SK-N-SH treated with all-trans-retinoic acid at 6 μM for 48 hours (cell line): ENCODE measurements around the gene SORCS2.

Experiments used
- ATAC-seq: fragments of 200-7000 bp; cut with Tn5 transposase; 3 replicates; pipeline ENCODE4 v1.9.1; 2020; ENCODE audit warnings: mild to moderate bottlenecking, moderate library complexity
- BACH2 ChIP-seq: fragments of 250-450 bp; sonication (Bioruptor Pico); IDR thresholded peaks from 2 replicates; pipeline ENCODE4 v1.9.0; 2021; ENCODE audit warnings: mild to moderate bottlenecking, borderline replicate concordance
- CREB5 ChIP-seq: fragments of 250-450 bp; sonication (Bioruptor Pico); IDR thresholded peaks from 2 replicates; pipeline ENCODE4 v1.5.1; 2020; ENCODE audit warnings: low read depth, mild to moderate bottlenecking, moderate library complexity
- CSDC2 ChIP-seq: fragments of 250-450 bp; sonication (Bioruptor Pico); IDR thresholded peaks from 2 replicates; pipeline ENCODE4 v1.5.0; 2020; ENCODE audit warnings: mild to moderate bottlenecking, moderate library complexity
- CSRNP3 ChIP-seq: fragments of 250-450 bp; sonication (Bioruptor Pico); IDR thresholded peaks from 2 replicates; pipeline ENCODE4 v1.5.1; 2021; ENCODE audit warnings: mild to moderate bottlenecking, moderate library complexity
- GLIS3 ChIP-seq: fragments of 250-450 bp; sonication (Bioruptor Pico); IDR thresholded peaks from 2 replicates; pipeline ENCODE4 v1.5.0; 2020; ENCODE audit warnings: mild to moderate bottlenecking, moderate library complexity
- ISL1 ChIP-seq: fragments of 250-450 bp; sonication (Bioruptor Pico); IDR thresholded peaks from 2 replicates; pipeline ENCODE4 v2.1.2; 2022; ENCODE audit warnings: mild to moderate bottlenecking, moderate library complexity
- OSR1 ChIP-seq: fragments of 250-450 bp; sonication (Bioruptor Pico); IDR thresholded peaks from 2 replicates; pipeline ENCODE4 v1.8.0; 2022; ENCODE audit warnings: moderate library complexity, mild to moderate bottlenecking, inconsistent platforms
- POU6F1 ChIP-seq: fragments of 250-450 bp; sonication (Bioruptor Pico); IDR thresholded peaks from 2 replicates; pipeline ENCODE4 v1.8.0; 2021; ENCODE audit warnings: low read depth, mild to moderate bottlenecking, moderate library complexity, borderline replicate concordance
- PPARA ChIP-seq: fragments of 250-450 bp; sonication (Bioruptor Pico); IDR thresholded peaks from 2 replicates; pipeline ENCODE4 v1.5.0; 2020; ENCODE audit warnings: mild to moderate bottlenecking, borderline replicate concordance
- RARB ChIP-seq: fragments of 250-450 bp; sonication (Bioruptor Pico); IDR thresholded peaks from 2 replicates; pipeline ENCODE4 v1.8.0; 2021; ENCODE audit warnings: mild to moderate bottlenecking, moderate library complexity
- SNAI2 ChIP-seq: fragments of 250-450 bp; sonication (Bioruptor Pico); IDR thresholded peaks from 2 replicates; pipeline ENCODE4 v1.5.0; 2020; ENCODE audit warnings: mild to moderate bottlenecking, moderate library complexity
- TCF4 ChIP-seq: fragments of 250-450 bp; sonication (Bioruptor Pico); IDR thresholded peaks from 2 replicates; pipeline ENCODE4 v1.8.0; 2021; ENCODE audit warnings: mild to moderate bottlenecking, moderate library complexity, borderline replicate concordance
- TOX ChIP-seq: fragments of 250-450 bp; sonication (Bioruptor Pico); IDR thresholded peaks from 2 replicates; pipeline ENCODE4 v1.8.0; 2021; ENCODE audit warnings: mild to moderate bottlenecking, moderate library complexity, borderline replicate concordance
- TSHZ2 ChIP-seq: fragments of 250-450 bp; sonication (Bioruptor Pico); IDR thresholded peaks from 2 replicates; pipeline ENCODE4 v1.5.0; 2020; ENCODE audit warnings: mild to moderate bottlenecking, moderate library complexity
- ZC3H10 ChIP-seq: fragments of 250-450 bp; sonication (Bioruptor Pico); IDR thresholded peaks from 2 replicates; pipeline ENCODE4 v1.5.1; 2021; ENCODE audit warnings: mild to moderate bottlenecking, moderate library complexity
- ZNF565 ChIP-seq: fragments of 450-650 bp; formaldehyde crosslinking; conservative IDR thresholded peaks from 2 replicates; pipeline ENCODE4 v1.5.0; 2020; ENCODE audit warnings: low read depth, mild to moderate bottlenecking, moderate library complexity
- ZNF70 ChIP-seq: fragments of 450-650 bp; formaldehyde crosslinking; IDR thresholded peaks from 2 replicates; pipeline ENCODE4 v1.5.0; 2020; ENCODE audit warnings: mild to moderate bottlenecking, moderate library complexity
- ZNF8 ChIP-seq: fragments of 450-650 bp; formaldehyde crosslinking; IDR thresholded peaks from 2 replicates; pipeline ENCODE4 v1.5.0; 2020; ENCODE audit warnings: mild to moderate bottlenecking, moderate library complexity

SORCS2 gene

GRCh38 chr4:7769396-7770223 lies 577.3 kb downstream of the SORCS2 start:
- TF ChIP-seq GLIS3 (CRISPR knock-in tag) (no peak), TOX (CRISPR knock-in tag) (no peak), TSHZ2 (CRISPR knock-in tag) (no peak), OSR1 (CRISPR knock-in tag) (no peak), ISL1 (CRISPR knock-in tag) (no peak)
- ATAC-seq = no peak

GRCh38 chr4:7770224-7771050 lies 578.1 kb downstream of the SORCS2 start:
- peak; percentile 49 for ATAC-seq
- no peak for TF ChIP-seq TCF4 (CRISPR knock-in tag)
- TF ChIP-seq CSRNP3 = no peak
- no peak for TF ChIP-seq BACH2
- TF ChIP-seq ZNF8 = no peak
- TF ChIP-seq POU6F1 = no peak
- no peak for TF ChIP-seq RARB (CRISPR knock-in tag)
- no peak for TF ChIP-seq CREB5 (CRISPR knock-in tag)
- TF ChIP-seq TSHZ2 (CRISPR knock-in tag) = no peak
- no peak for TF ChIP-seq ZNF565 (CRISPR knock-in tag)
- TF ChIP-seq ZC3H10 = no peak

- no peak for ATAC-seq
- TF ChIP-seq CSDC2 = no peak
- TF ChIP-seq PPARA (CRISPR knock-in tag) = no peak
- no peak for TF ChIP-seq SNAI2 (CRISPR knock-in tag)
- no peak for TF ChIP-seq ZNF70 (CRISPR knock-in tag)
Observed at GRCh38 chr4:7771056-7771455, 578.7 kb downstream of the SORCS2 start.
